Measurements from ENCODE around the gene SLC6A9. TPM values are rescaled to one million over a fixed set of nuclear protein-coding genes. Genes with fewer than 3 reads are reported as not detected.

Gene SLC6A9
- total RNA-seq, 1 donor from 2014 or later, result 51.6 TPM

GRCh38 chr1:43951021-43951985 lies 80.0 kb downstream of the SLC6A9 start:
- H3K9me3 Mint-ChIP-seq (ENCODE audit: unreplicated experiment), result no peaks in the 10 kb centered on the region
- no peak for DNase-seq (ENCODE audit: extremely low spot score, unreplicated experiment)
- H3K4me3 Mint-ChIP-seq (ENCODE audit: unreplicated experiment), result no peak overlapping the region
- no peak for TF ChIP-seq CTCF (IDR thresholded peaks at IDR 0.05)
- no peaks in the 10 kb centered on the region for H3K27me3 Mint-ChIP-seq (ENCODE audit: unreplicated experiment)
- H3K4me1 Mint-ChIP-seq (ENCODE audit: unreplicated experiment), result peaks cover 18% of the 10 kb centered on the region
- no peak overlapping the region for H3K27ac Mint-ChIP-seq (ENCODE audit: unreplicated experiment)
- H3K36me3 Mint-ChIP-seq (ENCODE audit: unreplicated experiment), result peaks cover 9% of the 10 kb centered on the region

GRCh38 chr1:43949678-43950077 lies 81.6 kb downstream of the SLC6A9 start:
- TF ChIP-seq CTCF (IDR thresholded peaks at IDR 0.05), result no peak
- Mint-ChIP-seq H3K27ac (ENCODE audit: unreplicated experiment) (no peak overlapping the region), H3K27me3 (ENCODE audit: unreplicated experiment) (no peaks in the 10 kb centered on the region), H3K4me1 (ENCODE audit: unreplicated experiment) (peaks cover 31% of the 10 kb centered on the region), H3K36me3 (ENCODE audit: unreplicated experiment) (peaks cover 9% of the 10 kb centered on the region), H3K9me3 (ENCODE audit: unreplicated experiment) (no peaks in the 10 kb centered on the region), H3K4me3 (ENCODE audit: unreplicated experiment) (no peak overlapping the region)
- DNase-seq (ENCODE audit: extremely low spot score, unreplicated experiment), result no peak

- peaks cover 31% of the 10 kb centered on the region for H3K4me1 Mint-ChIP-seq (ENCODE audit: unreplicated experiment)
- H3K27ac Mint-ChIP-seq (ENCODE audit: unreplicated experiment), result peak overlapping the region; percentile 94
- no peaks in the 10 kb centered on the region for H3K9me3 Mint-ChIP-seq (ENCODE audit: unreplicated experiment)
- H3K36me3 Mint-ChIP-seq (ENCODE audit: unreplicated experiment), result peaks cover 9% of the 10 kb centered on the region
- DNase-seq (ENCODE audit: extremely low spot score, unreplicated experiment), result no peak
- H3K27me3 Mint-ChIP-seq (ENCODE audit: unreplicated experiment), result no peaks in the 10 kb centered on the region
- no peak for TF ChIP-seq CTCF (IDR thresholded peaks at IDR 0.05)
- peak overlapping the region; percentile 91 for H3K4me3 Mint-ChIP-seq (ENCODE audit: unreplicated experiment)
These were observed 83.3 kb downstream of the SLC6A9 start for GRCh38 chr1:43947874-43948437.

GRCh38 chr1:43947061-43947873 lies 84.0 kb downstream of the SLC6A9 start:
- Mint-ChIP-seq H3K9me3 (ENCODE audit: unreplicated experiment) (no peaks in the 10 kb centered on the region), H3K4me1 (ENCODE audit: unreplicated experiment) (peaks cover 31% of the 10 kb centered on the region), H3K27me3 (ENCODE audit: unreplicated experiment) (no peaks in the 10 kb centered on the region), H3K36me3 (ENCODE audit: unreplicated experiment) (peaks cover 9% of the 10 kb centered on the region), H3K27ac (ENCODE audit: unreplicated experiment) (peak overlapping the region; percentile 94), H3K4me3 (ENCODE audit: unreplicated experiment) (peak overlapping the region; percentile 91)
- no peak for TF ChIP-seq CTCF (IDR thresholded peaks at IDR 0.05)
- no peak for DNase-seq (ENCODE audit: extremely low spot score, unreplicated experiment)

Other genes starting within 250 kb of the SLC6A9 start
- gene ARTN, start 97.7 kb downstream of the SLC6A9 start, total RNA-seq, result 0.81 and 1.1 TPM in 2 replicates
- gene IPO13, start 84.5 kb downstream of the SLC6A9 start, total RNA-seq, result 37.6 and 40.8 TPM in 2 replicates
- gene DPH2, start 61.5 kb downstream of the SLC6A9 start, total RNA-seq, result 21.7 and 22.4 TPM in 2 replicates
- 128 and 130 TPM in 2 replicates for gene ATP6V0B, start 56.5 kb downstream of the SLC6A9 start, total RNA-seq
- gene B4GALT2, start 52.3 kb downstream of the SLC6A9 start, total RNA-seq, result 62.8 and 65.5 TPM in 2 replicates
- 5.1 and 5.3 TPM in 2 replicates for gene CCDC24, start 39.9 kb downstream of the SLC6A9 start, total RNA-seq
- not detected in 2 replicates for gene KLF17, start 87.4 kb upstream of the SLC6A9 start, total RNA-seq
- not detected in 2 replicates for gene KLF18, start 110.2 kb upstream of the SLC6A9 start, total RNA-seq
- 42.3 and 46.4 TPM in 2 replicates for gene DMAP1, start 182.0 kb upstream of the SLC6A9 start, total RNA-seq

Data from osteocyte (in vitro differentiated cells).